ENCODE measurements around the gene PRDM2.
A peak's percentile ranks its signal among the peaks of the same experiment; 100 is the strongest.
"Not testable (repeated sequence)": the region's sequence is repeated elsewhere in the genome, so short reads cannot be mapped to it uniquely, and the experiment has no call there.

PRDM2 gene

DNA sequence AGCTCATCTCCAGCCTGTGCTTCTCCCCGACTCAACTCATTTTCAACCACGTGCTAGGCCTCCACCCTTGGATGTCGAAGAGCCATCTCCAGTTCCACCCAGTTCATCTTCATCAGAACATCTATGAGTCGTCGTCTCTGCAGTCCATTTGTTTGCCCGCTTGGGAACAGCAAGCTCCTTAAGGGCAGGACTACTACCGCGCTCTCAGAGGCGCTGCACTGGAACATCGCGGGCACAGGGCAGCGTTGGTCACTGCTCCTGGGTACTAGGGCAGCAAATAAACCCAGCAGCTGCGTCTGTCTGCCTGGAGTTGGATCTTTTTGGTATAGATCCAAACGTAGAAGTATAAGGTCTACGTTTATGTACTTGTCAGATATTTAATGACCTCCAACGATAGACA, 478 bp upstream of the PRDM2 start:
- peak in 1 of 10 donors; percentile 79 for DNase-seq
- intact Hi-C loops (cut with DNase I), result no loop called here

DNA sequence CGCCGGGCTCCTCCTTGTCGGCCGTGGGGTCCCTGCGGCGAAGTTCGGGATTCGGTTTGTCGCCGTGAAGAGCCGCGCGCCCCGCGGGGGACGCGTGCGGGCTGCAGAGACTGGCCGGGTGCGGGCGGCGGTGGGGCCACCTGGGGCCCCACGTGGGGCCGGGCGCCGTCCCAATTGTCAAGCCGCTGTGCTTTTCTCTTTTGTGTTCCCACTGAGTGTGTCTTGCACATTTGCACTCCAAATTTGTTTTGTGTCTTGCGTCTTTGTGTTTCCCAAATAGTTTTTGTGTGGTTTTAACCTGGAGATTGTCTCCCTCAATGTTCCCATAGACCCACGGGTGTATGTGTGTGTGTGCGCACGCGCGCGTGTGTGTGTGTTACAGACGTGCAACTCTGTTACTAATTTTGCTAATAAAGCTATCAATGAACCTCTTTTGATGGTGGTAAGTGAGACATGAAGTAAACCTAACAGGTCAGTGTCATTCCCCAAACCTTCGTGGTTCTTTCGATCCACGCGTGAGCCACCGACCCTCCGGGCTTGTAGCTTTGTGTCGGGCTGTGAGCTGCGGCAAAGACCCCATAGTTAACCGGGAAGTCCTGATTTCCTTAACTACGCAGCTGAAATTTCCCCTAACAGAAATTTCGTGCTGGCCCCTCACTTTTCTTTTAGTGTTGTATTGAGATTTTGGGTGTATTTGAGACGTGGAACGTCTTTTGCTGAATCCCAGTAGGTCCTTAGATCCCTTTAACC, 708 bp downstream of the PRDM2 start:
- intact Hi-C loops (cut with DNase I), result loop anchor here (1.0 kb wide), 1 partner anchor 49 kb away; no protein-coding TSS in a partner anchor

DNA sequence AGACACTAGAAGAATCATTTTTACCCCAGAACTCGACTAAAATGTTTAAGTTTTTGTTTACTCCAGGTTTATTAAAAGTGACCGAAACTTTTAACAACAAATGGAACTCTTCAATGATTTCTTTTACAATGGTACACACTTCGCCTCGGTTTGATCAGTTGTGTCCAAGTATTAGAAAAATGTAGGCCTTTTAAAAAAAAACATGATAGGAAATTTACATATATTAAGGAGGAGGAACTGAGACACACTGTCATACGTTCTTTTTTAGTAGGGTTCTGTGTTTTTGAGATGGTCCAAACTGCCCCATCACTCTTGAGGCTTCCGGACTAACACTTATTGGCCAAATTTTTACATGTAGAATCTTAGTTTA, 1.3 kb downstream of the PRDM2 start:
- intact Hi-C loops (cut with DNase I), result no loop called here
- no peak for DNase-seq

More for the DNA sequence above, 708 bp downstream of the PRDM2 start:
- DNase-seq, result peak in 8 of 10 donors; percentile 23 to 91 (median 44)

DNA sequence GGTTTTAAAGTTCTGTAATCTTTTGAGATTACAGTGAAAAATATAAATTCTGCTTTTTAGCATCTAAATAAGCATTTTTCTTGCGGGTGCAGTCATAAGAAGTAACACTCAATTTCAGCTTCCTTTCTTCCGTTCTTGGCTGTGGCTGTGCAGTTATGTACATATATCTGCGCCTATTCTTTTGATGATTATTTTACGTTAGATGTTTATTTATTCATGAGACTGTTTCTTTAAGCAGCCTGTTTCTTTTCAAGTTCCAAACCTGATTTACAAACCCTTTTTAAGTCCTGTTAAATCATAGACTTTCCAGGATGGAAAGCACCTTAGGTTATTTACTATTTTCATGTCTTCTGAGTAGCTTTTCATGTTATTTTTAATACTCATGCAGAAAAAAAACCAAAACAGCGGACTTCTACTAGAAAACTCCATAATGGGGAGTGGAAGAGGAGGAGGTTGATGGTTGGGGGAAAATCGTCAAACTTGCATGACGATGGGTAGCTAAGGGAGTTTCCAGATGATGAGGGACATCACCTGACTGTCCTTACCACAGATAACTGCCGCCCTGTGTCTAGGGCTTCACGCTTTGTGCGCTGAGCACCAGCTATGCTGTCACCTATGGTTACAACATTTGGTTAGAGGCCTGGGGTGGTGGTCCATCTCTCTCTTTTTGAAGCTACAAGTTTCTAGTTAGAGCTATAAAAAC, 2.6 kb downstream of the PRDM2 start:
- intact Hi-C loops (cut with DNase I), result no loop called here
- no peak for DNase-seq

DNA sequence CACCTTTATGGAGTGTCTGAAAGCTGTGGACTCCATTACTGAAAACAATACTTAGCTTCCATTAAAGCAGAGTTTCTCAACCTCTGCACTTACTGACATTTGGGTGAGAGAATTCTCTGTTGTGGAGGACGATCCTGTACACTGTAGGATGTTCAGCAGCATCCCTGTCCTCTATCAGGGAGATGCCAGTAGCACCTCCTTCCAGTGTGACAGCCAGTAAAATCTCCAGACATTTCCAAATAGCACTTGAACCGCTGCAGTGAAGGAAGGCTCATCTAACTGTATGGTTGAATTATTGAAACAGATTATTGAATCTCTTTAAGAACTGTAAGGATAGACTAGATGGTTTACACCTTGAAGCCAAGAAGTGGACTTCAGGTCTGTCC, 3.1 kb downstream of the PRDM2 start:
- DNase-seq, result no peak
- intact Hi-C loops (cut with DNase I), result no loop called here

DNA sequence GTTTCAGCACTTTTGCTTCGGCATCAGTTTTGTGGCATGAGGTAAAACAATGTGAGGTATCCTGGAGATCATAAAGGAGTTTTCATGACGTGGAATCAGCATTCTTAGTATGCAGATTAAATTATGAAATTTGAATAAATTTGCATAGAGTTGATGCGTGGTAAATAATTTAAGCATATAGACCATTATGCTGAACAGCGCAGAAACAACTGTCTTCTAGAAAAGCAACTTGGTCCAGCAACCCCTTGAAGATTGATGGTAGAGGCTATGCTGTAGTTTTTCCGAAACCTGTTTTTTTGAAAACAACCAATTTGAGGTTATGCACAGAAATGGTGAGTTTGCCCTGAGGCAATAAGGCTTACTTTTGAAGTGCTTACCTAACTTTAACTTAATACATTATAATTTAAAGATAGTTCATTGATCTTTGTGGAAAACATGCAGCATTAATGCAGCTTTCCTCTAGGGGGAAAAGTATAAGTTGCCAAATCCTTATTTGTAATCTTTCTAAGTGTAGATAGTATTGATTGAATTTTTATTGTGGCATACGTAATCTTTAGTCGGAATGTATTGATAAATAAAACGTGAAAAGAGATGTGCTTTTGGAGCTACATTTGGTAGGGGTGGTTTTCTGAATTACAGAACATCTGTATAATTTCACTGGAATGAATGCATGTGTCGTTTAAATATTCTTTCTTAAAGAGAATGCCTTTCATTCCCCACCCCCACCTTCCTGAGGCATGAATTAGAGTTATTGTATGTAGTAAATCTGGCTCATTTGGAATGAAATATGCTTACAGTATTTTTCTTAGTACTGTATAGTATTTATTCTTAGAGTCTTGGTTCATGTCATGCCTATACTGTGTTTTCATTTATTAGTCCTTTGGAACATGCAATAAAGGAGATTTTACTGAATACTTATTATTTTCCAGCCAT, 3.8 kb downstream of the PRDM2 start:
- intact Hi-C loops (cut with DNase I), result no loop called here

DNA sequence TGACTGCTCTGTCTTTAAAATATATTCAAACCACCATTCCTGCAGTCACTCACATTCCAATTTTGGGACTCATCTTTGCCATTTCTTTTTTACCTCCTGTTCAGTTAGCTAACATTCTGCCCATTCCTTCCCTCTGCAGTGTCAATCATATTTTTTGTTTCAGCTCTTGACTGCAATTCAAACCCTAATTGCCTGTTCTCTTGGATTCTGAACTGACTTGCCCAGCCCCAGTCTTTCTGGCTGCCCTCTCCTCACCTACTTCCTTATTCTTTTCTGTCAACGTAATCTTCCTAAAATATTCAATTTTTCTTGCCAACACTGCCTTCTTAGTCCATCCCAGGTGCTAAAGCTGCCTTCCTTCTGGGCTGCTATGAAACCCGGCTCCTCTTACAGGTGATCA, 6.1 kb downstream of the PRDM2 start:
- no peak for DNase-seq
- intact Hi-C loops (cut with DNase I), result no loop called here

More for the DNA sequence above, 3.8 kb downstream of the PRDM2 start:
- DNase-seq, result no peak

DNA sequence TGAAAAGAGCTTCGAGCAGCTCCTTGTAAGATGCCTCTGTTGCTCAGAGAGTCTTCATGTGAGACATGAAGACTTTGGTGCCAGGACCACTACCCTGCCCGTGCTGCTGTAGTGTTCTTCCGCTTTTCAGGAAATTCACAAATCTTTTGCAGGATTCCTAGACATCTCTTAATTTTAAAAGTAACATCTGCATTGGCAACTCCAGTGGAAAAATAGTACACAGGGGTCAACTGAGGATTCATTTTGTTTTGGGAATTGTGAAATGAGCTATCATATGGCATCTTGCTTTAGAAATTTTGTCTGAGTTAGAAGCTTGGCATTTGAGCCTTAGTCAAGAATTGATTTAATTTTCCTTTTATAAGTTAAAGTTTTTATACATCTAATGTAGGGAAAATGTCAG, 7.2 kb downstream of the PRDM2 start:
- no peak for DNase-seq
- intact Hi-C loops (cut with DNase I), result no loop called here

DNA sequence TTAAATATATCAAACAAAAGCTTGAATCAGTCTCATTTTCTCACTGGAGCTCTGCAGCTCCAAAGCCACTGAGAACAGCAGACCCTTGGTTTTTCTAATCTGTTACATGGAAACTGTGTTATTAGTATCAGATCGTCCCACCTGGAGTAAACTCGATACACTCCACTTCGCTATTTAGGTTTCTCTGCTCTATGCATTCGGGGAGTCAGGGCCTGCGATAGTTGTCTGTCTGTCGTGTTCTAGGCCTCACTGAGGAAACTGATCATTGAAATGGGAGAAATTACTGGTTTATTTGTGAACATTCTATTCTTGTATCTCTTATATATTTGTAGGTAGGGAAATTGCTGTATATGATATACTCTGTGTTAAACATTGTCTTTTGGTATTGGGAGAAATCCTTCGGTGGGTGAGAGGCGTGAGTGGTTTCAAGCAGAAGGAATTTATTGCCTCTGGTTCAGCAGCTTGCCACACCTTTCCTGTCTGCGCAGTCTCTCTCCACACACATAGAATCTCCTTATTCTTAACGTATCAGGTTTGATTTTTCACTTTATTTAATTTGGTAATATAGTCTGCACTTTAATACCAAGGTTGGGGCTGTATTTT, 8.5 kb downstream of the PRDM2 start:
- intact Hi-C loops (cut with DNase I), result no loop called here
- no peak for DNase-seq

DNA sequence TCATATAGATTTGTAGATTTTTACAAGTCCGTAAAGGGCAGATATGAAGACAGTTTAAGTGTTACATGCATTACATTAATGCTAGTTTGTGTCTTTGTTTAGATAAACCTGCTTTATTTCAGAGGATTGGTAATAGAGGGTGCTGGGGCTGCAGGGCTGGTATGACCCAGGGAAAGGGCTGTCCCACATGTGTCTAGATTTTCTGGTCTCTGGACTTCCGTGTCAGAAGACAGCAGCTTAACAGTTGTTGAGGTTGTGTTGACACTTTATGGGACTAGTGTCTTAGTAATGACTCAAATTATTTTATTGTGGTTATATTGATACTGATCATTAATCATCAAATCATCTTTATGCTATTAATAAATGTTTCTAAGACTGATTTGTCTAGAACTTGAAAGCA, 10.1 kb downstream of the PRDM2 start:
- no peak for DNase-seq
- intact Hi-C loops (cut with DNase I), result no loop called here

DNA sequence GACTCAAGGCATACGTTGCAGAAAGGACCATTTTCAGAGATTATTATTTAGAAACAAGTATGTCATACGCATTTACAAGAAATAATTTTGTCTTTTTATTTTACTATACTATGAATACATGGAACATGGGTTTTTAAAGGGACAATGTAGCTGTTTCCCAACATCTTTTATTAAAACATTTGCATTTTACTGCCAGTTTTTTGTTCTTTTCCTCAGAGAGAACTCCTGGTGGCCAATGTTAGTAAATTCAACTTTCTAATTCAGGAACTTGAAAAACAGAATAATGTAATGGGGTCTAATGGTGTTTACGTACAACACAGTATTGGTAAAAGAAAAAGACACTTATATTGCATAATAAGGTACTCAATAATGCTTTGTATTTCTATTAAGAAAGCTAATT, 14.9 kb downstream of the PRDM2 start:
- DNase-seq, result no peak
- intact Hi-C loops (cut with DNase I), result no loop called here

DNA sequence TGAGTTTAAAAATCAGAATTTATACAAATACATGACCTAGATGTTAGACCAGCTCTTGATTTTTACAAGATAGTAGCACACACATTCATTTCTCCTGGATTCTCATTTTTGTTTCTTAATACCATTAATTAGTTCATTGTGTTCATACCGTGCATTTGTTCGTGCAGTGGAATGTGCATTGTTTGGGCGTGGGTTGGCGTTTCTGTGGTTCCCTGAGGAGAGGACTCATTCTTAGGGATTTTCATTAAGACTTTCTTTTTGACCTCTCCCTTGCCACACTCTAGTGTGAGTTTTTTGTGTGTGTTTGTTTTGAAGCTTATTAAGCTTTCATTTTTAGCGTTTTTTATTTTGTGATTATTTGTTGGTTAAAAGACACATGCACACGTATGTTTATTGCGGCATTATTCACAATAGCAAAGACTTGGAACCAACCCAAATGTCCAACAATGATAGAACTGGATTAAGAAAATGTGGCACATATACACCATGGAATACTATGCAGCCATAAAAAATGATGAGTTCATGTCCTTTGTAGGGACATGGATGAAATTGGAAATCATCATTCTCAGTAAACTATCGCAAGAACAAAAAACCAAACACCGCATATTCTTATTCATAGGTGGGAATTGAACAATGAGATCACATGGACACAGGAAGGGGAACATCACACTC, 15.8 kb downstream of the PRDM2 start:
- intact Hi-C loops (cut with DNase I); DNase-seq: not testable (repeated sequence)

DNA sequence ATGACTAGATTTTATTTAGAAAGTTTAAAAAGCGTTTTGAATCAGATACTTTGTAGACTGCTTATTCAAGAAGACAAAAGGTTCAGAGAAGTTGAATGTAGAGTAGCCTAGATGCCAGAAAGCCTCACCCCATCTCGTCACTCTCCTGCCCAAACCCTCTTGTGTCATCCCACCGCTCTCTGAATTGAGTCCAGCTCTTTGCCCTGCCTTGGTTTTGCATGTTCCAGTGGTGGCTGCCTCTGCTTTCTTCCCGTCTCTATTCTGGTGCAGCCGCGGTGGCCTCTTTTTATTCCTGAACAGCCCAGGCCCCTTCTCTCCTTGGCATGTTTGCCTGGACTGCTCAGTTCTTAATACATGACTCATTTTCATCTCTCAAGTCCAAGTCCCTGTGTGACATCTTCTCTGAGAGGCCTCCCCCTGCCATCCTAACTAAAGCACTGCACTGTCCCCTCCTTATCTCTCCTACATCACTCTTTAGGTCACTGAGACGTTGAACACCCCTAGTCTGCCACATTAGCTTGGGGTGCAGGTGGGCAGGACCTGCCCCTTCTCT, 22.9 kb downstream of the PRDM2 start:
- no peak for DNase-seq
- intact Hi-C loops (cut with DNase I), result no loop called here

DNA sequence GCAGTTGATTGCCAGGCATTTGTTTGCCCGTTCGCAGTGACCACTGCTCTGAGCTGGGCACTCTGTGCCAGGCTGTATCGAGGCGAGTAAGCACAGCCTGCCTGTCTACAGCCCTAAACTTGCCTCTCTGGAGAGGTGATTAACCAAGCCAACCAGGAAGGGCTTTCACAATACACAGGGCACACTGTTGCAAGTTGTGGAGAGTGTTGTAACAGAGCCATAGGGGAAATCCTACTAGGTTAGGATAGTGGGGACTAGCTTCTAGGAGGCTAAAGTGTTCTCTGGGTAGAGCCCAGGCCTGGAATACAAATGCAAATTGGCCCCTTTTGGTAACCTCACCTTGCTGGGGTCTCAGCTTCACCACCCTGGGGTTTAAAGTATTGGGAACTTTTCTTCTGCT, 23.8 kb downstream of the PRDM2 start:
- intact Hi-C loops (cut with DNase I), result no loop called here
- no peak for DNase-seq

DNA sequence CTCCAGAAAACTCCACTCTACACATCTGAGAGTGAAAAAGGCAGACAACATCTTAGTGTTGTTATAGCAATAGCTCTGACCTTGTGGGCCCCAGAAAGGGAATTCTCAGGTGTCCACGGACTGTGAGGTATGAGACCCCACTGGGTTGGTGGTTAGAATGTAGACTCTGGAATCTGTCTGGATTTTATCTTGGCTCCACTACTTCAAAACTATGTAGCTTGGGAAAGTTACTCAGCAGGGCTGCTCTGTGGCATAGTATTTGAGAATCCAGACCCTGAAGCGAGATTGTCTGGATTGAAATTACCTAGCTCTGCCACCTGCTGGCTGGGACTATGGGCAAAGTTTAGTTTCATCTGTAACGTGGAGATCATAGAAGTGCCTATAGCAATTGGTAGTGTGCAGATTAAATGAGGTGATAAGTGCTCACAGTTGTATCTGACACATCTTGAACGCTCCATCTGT, 25.8 kb downstream of the PRDM2 start:
- intact Hi-C loops (cut with DNase I), result no loop called here
- DNase-seq, result peak in 2 of 10 donors; percentile 14 to 36

DNA sequence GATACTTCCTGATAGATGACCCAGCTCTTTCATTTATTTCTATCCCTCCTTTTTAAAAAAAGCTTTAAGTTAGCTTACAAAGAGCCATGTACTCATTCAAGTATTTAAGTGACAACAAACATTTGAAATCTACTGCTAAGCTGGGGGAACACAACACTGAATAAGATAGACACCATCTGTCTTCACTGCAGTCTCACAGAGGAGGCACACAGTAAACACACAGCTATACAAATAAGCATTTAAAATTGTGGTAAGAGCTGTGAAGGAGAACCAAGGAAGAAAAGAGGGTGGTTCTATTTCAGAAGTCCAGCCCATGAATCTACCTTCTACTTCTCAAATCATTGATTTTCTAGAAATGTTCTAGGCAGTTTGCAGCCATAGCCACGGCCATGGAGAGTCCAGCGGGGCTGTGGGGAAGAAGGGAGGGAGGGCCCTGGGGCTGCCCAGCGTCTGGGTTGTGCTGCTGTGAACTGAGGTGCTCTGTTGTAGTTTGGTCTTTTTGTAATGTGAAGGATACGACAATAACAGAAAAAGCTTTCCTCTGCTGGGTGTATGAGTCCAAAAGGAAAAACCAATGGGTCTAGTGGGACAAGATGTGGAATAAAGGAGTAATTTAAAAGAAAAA, 28.2 kb downstream of the PRDM2 start:
- DNase-seq, result no peak
- intact Hi-C loops (cut with DNase I), result no loop called here

DNA sequence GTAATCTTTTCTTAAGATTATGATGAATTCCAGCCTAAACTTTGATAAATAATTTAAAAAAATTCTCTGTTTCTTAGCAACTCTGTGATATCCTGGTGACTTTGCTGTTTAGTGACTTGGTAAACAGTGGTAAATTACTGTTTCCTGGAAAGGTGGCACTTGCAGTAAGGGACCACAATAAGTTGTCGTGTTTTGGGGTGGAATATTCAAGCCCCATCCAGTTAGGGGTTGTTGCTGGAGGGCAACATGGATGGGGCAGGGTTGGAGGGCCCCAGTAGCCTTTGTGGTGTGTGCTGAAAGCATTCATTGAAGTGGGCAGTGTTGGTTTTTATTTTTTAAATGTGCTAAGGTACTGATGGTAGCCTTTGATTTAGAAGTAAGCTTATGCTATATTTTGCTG, 30.3 kb downstream of the PRDM2 start:
- no peak for DNase-seq
- intact Hi-C loops (cut with DNase I), result no loop called here

DNA sequence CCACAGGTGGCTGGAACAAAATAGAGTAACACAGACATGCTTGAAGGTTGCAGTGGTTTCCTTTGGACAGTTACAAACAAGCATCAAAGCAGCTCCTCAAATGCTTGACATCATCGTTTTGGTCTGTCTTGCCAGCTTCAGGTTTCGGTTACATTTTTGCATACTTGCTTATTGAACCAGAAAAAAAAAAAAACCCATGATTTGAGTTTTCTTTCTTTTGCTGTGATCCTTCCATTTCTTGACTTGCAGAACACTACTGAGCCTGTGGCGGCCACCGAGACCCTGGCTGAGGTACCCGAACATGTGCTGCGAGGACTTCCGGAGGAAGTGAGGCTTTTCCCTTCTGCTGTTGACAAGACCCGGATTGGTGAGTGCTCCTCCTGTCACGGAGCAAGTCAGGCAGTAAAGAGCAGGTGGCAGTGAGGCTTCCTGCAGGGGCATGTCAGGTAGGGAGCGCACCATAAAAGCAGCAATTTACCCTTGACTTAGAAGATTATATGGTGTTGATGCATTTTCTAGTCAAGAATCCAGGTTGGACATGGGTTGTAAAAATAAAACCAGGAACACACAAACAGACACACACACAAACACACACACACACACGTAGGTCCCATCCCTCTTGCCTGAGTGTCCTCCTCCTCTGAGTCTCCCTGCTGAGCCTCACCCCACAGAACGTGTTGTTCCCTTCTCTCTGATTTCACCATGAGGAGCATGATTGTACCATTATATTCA, 30.9 kb downstream of the PRDM2 start:
- intact Hi-C loops (cut with DNase I), result no loop called here
- DNase-seq, result peak in 2 of 10 donors; percentile 10 to 85

DNA sequence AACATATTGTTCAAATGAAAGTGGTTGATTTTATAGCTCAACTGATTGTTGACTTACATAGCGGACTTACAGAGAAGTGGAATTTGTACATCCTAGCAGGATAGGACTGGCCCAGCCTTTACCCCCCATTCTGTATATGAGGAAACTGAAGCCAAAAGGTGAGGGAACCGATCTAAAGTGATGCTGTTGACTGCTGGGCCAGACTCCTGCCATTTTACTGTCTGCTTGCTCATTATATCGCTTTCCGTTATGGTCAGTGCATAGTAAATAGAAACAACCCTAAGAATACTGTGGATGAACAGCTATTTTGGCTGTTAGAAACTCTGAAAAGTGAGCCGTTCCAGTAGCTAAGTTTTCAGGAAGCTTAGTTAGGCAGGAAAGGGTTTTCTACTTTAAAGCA, 31.9 kb downstream of the PRDM2 start:
- intact Hi-C loops (cut with DNase I), result no loop called here
- no peak for DNase-seq
